Ovary (tissue), 3 donors: Measurements from ENCODE around the gene CEP97.

Source experiments
- EP300 ChIP-seq: sonication (generic); formaldehyde crosslinking; IDR thresholded peaks from one replicate; pipeline ENCODE4 v1.6.1; 2017; ENCODE audit warnings: antibody characterized with exemption
- POLR2A ChIP-seq: fragments of 450-650 bp; IDR thresholded peaks from one replicate; pipeline ENCODE4 v1.6.1; 2017; ENCODE audit warnings: antibody characterized with exemption, mild to moderate bottlenecking, moderate library complexity
- TF ChIP-seq, protein P1 (sequence below), 3 donors: fragments of 450-650 bp in 2 of 3; fragments of 200-600 bp in 1 of 3; IDR thresholded peaks; one replicate each; pipeline versions ENCODE4 v1.5.1 to v1.8.0; 2016 to 2022; ENCODE audit warnings: antibody characterized with exemption in 3 of 3, mild to moderate bottlenecking in 1 of 3
- donor health status: DM: no; HTN: no; CAD: no.

DNA sequence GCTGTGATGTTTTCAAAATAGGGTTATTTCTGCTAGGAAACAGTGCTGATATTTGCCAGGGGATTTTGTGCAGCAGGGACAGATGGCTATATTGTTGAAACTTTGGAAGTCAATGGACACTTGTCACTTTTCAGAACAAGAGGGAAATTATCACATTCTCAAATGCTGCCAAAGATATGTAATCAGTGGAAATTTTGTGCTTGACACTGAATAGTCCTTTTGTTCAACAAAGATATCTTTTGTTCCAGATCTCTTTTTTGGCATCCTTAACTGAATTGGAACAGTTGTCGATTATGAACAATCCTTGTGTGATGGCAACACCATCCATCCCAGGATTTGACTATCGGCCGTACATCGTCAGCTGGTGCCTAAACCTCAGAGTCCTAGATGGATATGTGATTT, 7.8 kb downstream of the CEP97 start:
- TF ChIP-seq, protein P1, sequence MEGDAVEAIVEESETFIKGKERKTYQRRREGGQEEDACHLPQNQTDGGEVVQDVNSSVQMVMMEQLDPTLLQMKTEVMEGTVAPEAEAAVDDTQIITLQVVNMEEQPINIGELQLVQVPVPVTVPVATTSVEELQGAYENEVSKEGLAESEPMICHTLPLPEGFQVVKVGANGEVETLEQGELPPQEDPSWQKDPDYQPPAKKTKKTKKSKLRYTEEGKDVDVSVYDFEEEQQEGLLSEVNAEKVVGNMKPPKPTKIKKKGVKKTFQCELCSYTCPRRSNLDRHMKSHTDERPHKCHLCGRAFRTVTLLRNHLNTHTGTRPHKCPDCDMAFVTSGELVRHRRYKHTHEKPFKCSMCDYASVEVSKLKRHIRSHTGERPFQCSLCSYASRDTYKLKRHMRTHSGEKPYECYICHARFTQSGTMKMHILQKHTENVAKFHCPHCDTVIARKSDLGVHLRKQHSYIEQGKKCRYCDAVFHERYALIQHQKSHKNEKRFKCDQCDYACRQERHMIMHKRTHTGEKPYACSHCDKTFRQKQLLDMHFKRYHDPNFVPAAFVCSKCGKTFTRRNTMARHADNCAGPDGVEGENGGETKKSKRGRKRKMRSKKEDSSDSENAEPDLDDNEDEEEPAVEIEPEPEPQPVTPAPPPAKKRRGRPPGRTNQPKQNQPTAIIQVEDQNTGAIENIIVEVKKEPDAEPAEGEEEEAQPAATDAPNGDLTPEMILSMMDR (IDR thresholded peaks at IDR 0.05) = no peak
- TF ChIP-seq EP300 (no peak), POLR2A (no peak)
